DND-41 (cell line): ENCODE data around the gene TIMM29.

Experiments
- CTCF ChIP-seq: IDR thresholded peaks from 2 replicates; pipeline ENCODE4 v1.5.1; 2012; ENCODE audit warnings: borderline replicate concordance, low read length, moderate library complexity, mild to moderate bottlenecking; ENCODE audit not compliant: poor library complexity, severe bottlenecking; ENCODE audit errors: extremely low read depth
- EZH2 ChIP-seq: IDR thresholded peaks from 3 replicates; pipeline ENCODE4 v1.6.1; 2012; ENCODE audit warnings: borderline replicate concordance, low read depth, mild to moderate bottlenecking, moderate library complexity, low read length, inconsistent platforms; ENCODE audit not compliant: severe bottlenecking

GRCh38 chr19:10927730-10928562 lies 665 bp upstream of the TIMM29 start:
- TF ChIP-seq CTCF = no peak
- no peak for TF ChIP-seq EZH2
